Measurements from ENCODE around the gene MYB. TPM values are rescaled to one million over a fixed set of nuclear protein-coding genes. Genes with fewer than 3 reads are reported as not detected.

MYB gene
- total RNA-seq, 1 experiment from 2014 or later: not detected

- Histone ChIP-seq H3K9me3 (no peaks in the 10 kb centered on the region), H3K27me3 (no peaks in the 10 kb centered on the region), H3K36me3 (no peaks in the 10 kb centered on the region), H3K4me3 (no peak overlapping the region)
- no peak for DNase-seq
Measured at GRCh38 chr6:135225911-135226310, 44.8 kb downstream of the MYB start.

DNA sequence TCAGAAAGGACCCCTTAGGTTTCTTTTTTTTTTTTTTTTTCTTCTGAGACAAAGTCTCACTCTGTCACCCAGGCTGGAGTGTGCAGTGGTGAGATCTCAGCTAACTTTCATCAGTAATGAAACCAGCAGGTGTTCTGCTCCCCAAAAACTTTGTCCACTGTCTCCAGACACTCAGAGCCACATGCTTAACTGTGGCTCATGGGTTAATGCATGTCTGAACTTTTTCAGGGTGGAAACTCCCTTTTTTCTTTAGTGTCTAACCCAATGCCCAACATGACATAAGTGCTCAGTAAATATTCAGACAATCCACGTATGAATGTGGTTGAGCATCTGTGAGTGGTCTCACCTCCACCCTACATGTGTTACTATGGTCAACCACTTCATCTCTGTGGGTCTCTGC is 45.4 kb downstream of the MYB start:
- no peak overlapping the region for H3K4me3 ChIP-seq
- no peaks in the 10 kb centered on the region for H3K27me3 ChIP-seq
- no peaks in the 10 kb centered on the region for H3K9me3 ChIP-seq
- no peaks in the 10 kb centered on the region for H3K36me3 ChIP-seq
- DNase-seq: no peak

- Histone ChIP-seq H3K27me3 (no peaks in the 10 kb centered on the region), H3K4me3 (no peak overlapping the region), H3K9me3 (no peaks in the 10 kb centered on the region), H3K36me3 (no peaks in the 10 kb centered on the region)
- no peak for DNase-seq
Measured at GRCh38 chr6:135227349-135227748, 46.2 kb downstream of the MYB start.

- DNase-seq: no peak
- Histone ChIP-seq H3K9me3 (no peaks in the 10 kb centered on the region), H3K4me3 (no peak overlapping the region), H3K36me3 (no peaks in the 10 kb centered on the region), H3K27me3 (no peaks in the 10 kb centered on the region)
Measured at GRCh38 chr6:135227758-135228157, 46.6 kb downstream of the MYB start.

DNA sequence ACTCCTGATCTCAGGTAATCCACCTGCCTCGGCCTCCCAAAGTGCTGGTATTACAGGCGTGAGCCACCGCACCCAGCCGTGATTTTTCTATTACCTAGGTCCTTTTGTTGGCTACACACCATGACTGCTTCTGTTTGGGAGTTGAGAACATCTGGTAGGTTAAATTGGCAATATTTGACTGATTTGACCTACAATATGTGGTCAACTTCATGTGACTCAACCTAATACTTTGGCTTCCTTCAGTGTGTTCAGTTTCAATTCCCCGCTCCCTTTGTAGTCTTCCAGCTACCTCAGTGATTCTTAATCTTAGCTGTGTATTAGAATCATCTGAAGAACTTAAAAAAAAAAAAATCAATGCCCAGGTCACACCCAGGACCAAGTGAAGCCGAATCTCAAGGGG is 47.4 kb downstream of the MYB start:
- DNase-seq: no peak
- no peaks in the 10 kb centered on the region for H3K9me3 ChIP-seq
- H3K4me3 ChIP-seq: no peak overlapping the region
- H3K27me3 ChIP-seq: no peaks in the 10 kb centered on the region
- no peaks in the 10 kb centered on the region for H3K36me3 ChIP-seq

- no peaks in the 10 kb centered on the region for H3K9me3 ChIP-seq
- no peak overlapping the region for H3K4me3 ChIP-seq
- H3K36me3 ChIP-seq: no peaks in the 10 kb centered on the region
- DNase-seq: no peak
- no peaks in the 10 kb centered on the region for H3K27me3 ChIP-seq
Measured at GRCh38 chr6:135229996-135230395, 48.9 kb downstream of the MYB start.

DNA sequence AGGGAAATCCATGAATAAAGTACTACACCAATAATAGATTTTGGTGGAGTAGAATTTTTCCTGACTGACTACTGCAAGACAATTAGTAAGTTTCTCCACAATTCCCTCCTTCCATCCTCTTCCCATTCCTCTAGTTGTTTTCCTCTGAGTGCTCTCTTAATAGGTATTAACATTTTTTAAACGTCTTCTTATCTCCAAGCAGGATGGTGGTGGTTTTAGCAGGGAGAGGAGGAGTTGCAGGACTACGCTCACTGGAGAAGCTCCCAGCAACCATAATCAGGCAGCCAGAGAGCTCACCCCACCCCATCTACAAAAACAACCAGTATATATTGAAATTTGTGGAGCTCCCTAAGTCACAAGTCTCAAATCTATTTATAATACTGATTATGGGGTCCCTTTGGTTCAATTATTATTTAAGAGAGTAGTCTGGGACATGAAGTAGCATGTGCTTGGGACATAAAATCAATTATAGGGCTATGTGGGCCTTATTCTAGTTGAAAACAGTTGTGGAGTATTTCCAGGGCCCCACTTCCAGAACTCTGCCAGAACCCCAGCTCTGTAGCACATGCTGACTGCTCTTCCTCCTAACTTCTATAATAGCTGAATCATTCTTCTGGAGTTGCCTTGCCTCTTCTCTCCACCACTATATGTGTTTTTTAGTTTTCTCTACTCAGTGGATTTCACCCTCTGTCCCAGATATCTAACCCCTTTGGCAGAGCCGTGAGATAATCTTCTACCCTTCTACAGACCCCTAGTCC is 49.8 kb downstream of the MYB start:
- no peak overlapping the region for H3K4me3 ChIP-seq
- no peaks in the 10 kb centered on the region for H3K36me3 ChIP-seq
- H3K27me3 ChIP-seq: no peaks in the 10 kb centered on the region
- no peaks in the 10 kb centered on the region for H3K9me3 ChIP-seq
- no peak for DNase-seq

DNA sequence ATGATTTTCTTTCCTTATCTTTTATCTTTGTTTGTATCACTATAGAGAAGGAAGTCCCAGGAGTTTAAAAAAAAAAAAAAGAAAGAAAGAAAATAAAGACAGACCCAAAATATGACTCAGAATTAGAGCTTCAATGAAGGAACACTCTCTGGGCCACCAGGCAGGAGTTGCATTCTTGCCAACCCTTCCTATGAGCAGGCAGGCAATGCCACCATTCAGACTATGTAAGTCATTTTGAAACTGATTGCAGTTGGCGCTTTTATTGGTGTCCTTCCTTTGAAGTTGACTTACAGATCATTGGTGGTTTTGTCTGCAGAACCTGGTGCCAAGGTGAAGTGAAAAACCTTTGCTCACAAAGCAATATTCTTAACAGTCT is 50.3 kb downstream of the MYB start:
- H3K9me3 ChIP-seq: no peaks in the 10 kb centered on the region
- H3K27me3 ChIP-seq: no peaks in the 10 kb centered on the region
- no peaks in the 10 kb centered on the region for H3K36me3 ChIP-seq
- DNase-seq: peak; percentile 19
- no peak overlapping the region for H3K4me3 ChIP-seq

- DNase-seq: no peak
Measured at GRCh38 chr6:135233686-135234491, 52.8 kb downstream of the MYB start.

GRCh38 chr6:135234492-135234780 is 53.3 kb downstream of the MYB start:
- H3K27me3 ChIP-seq: no peaks in the 10 kb centered on the region
- H3K9me3 ChIP-seq: no peaks in the 10 kb centered on the region
- H3K36me3 ChIP-seq: no peaks in the 10 kb centered on the region
- no peak overlapping the region for H3K4me3 ChIP-seq
- no peak for DNase-seq

More at GRCh38 chr6:135233686-135234491, 52.8 kb downstream of the MYB start:
- H3K27me3 ChIP-seq: no peaks in the 10 kb centered on the region
- H3K36me3 ChIP-seq: no peaks in the 10 kb centered on the region
- no peak overlapping the region for H3K4me3 ChIP-seq
- no peaks in the 10 kb centered on the region for H3K9me3 ChIP-seq

DNA sequence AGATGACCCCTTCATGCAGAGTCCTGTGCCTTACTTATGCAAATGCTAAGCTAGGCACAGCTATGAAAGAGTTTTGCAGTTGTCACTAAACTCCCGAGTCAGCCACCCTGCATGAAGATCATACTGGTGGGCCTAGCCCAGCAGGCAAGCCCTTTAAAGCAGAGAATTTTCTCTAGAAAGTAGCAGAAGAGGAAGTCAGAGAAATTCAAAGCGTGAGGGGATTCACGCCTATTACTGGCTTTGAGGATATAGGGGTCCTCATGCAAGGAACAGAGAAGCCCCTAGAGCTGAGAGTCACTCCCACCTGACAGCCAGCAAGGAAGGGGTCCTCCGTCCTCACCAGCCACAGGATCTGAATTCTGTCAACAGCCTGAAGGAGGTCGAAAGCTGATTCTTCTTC is 54.6 kb downstream of the MYB start:
- H3K9me3 ChIP-seq: no peaks in the 10 kb centered on the region
- DNase-seq: no peak
- H3K36me3 ChIP-seq: no peaks in the 10 kb centered on the region

DNA sequence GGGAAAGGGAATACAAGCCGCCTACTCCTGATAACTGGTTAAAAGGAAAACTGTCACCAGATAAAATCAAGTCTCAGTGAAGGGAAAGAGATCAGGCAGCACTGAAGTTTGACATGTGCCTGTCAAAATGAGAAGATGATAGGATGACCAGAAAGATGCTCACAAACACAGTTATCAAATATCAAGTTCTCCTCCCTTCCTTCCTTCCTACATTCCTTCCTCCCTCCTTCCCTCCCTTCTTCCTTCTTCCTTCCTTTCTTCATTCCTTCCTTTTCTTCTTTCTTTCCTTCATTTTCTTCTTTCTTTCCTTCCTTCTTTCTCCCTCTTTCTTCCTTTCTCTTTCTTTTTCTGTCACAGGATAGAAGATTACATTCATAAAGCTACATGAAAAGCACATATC is 55.2 kb downstream of the MYB start:
- Histone ChIP-seq H3K4me3 (no peak overlapping the region), H3K27me3 (no peaks in the 10 kb centered on the region; the same call in 1 of the 2 replicates), H3K9me3 (no peaks in the 10 kb centered on the region), H3K36me3 (no peaks in the 10 kb centered on the region)
- DNase-seq: no peak

More for the DNA sequence above, 54.6 kb downstream of the MYB start:
- H3K4me3 ChIP-seq: no peak overlapping the region
- no peaks in the 10 kb centered on the region; the same call in 1 of the 2 replicates for H3K27me3 ChIP-seq

- no peak for DNase-seq
Measured at GRCh38 chr6:135236732-135237131, 55.6 kb downstream of the MYB start.

DNA sequence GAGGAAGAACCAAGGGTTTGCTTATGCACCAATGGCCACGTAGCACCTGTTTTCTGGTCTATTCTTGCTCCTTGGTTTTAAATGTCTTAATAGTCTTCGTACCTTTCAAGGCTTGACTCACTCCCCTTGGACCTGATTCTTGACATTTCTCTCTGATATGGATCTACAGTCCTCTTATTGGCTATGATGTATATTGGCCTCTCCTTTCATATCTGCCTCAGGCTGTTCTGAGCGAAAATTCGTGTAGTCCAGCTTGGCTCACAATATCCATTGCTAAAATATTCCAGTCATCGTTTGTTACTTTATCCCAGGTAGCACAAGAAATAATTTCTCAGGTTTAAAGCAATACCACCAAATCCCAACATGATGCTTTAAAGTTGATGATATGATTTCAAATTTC is 59.6 kb downstream of the MYB start:
- H3K27me3 ChIP-seq: no peaks in the 10 kb centered on the region; the same call in 1 of the 2 replicates
- no peaks in the 10 kb centered on the region for H3K36me3 ChIP-seq
- DNase-seq: no peak
- H3K9me3 ChIP-seq: no peaks in the 10 kb centered on the region
- no peak overlapping the region for H3K4me3 ChIP-seq

More at GRCh38 chr6:135236732-135237131, 55.6 kb downstream of the MYB start:
- H3K27me3 ChIP-seq: no peaks in the 10 kb centered on the region; the same call in 1 of the 2 replicates
- H3K4me3 ChIP-seq: no peak overlapping the region
- no peaks in the 10 kb centered on the region for H3K36me3 ChIP-seq
- H3K9me3 ChIP-seq: no peaks in the 10 kb centered on the region

DNA sequence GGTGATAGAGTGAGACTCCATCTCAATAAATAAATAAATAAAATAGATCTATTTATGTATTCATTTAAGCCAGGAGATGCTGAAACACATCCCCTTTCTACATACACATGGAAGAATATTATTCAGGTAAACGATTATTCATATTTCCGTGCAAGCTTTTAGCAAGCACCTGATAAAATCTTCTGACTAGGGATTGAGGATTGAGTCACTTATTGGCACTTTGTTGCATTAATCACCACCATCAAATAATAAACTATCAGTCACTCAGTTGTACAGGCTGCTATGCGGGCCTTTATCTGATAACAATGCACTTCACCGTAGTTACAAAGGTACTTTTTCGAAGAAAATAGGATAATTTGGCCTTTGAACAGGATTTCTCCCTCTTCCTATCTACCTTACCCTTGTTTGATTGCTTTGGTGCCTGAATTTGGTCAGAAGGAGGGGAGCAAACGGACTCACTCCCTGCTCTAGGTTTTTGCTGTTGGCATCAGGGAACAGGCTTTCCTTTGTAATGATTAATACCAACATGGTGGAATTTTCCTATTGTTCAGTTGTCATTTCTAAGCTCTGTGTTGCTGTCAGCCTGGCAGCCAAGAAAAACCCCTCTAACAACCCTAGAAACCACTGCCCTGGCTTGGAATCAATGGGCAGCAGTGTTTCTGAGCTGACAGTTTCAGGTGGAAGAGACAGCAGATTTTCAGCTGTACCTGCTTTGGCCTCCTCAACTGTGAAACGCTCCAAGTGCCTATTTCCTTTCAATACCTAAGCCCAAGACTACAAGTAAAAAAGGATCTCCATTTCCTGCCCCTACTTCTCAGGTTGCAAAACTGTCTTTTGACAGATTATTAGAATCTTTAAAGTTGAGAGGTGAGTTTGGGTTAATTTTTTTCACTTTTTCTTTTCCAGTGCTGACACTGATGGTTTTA is 63.0 kb downstream of the MYB start:
- Histone ChIP-seq H3K36me3 (no peaks in the 10 kb centered on the region), H3K27me3 (no peaks in the 10 kb centered on the region; the same call in 1 of the 2 replicates), H3K4me3 (no peak overlapping the region), H3K9me3 (no peaks in the 10 kb centered on the region)
- no peak for DNase-seq

GRCh38 chr6:135244805-135245204 is 63.7 kb downstream of the MYB start:
- no peaks in the 10 kb centered on the region for H3K36me3 ChIP-seq
- no peak for DNase-seq
- no peak overlapping the region for H3K4me3 ChIP-seq
- H3K9me3 ChIP-seq: no peaks in the 10 kb centered on the region
- H3K27me3 ChIP-seq: no peaks in the 10 kb centered on the region; the same call in 1 of the 2 replicates

All from MG63 (cell line).